ENCODE results near the gene CSF2RB.

GRCh38 chr22:36937319-36938027 is 24.0 kb downstream of the CSF2RB start:
- no peak for TF ChIP-seq EZH2phosphoT487 (IDR thresholded peaks at IDR 0.05; ENCODE audit: insufficient read depth, low read depth)
- TF ChIP-seq EZH2 (IDR thresholded peaks at IDR 0.05; ENCODE audit: insufficient read depth, poor library complexity, severe bottlenecking), result no peak
